GM23248 (cell line): ENCODE results near the gene CPT1C.

Source experiments
- EZH2 ChIP-seq: fragments of 200-600 bp; sonication (generic); IDR thresholded peaks from 2 replicates; pipeline ENCODE4 v1.6.1; 2018; ENCODE audit warnings: antibody characterized with exemption, mild to moderate bottlenecking; ENCODE audit not compliant: insufficient read depth, poor library complexity, severe bottlenecking
- EZH2phosphoT487 ChIP-seq: fragments of 200-600 bp; sonication (generic); IDR thresholded peaks from 2 replicates; pipeline ENCODE4 v1.6.1; 2018; ENCODE audit warnings: antibody characterized with exemption, moderate library complexity, mild to moderate bottlenecking, low read depth; ENCODE audit not compliant: insufficient read depth

DNA sequence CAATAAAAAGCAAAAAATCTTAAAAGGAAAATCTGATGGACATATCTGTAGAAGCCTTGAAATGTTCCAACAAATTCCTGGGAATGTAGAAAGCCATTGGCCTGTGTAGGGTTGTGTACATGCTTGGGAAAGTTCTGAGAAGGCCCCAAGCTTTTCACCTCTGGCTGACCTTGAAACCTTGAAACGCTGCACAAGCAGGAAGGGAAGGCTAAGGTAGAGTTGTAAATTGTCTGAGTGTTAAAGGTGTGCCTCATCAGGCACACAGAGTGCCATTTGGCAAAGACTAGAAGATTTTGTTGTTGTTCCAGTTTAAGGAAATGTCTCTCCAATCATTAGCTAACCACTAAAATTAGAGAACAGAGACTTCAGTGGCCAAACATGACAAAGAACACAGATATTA is 61.8 kb downstream of the CPT1C start:
- TF ChIP-seq EZH2phosphoT487: no peak
- no peak for TF ChIP-seq EZH2
